ENCODE measurements around the gene PACSIN2. TPM values are rescaled to one million over a fixed set of nuclear protein-coding genes. Genes with fewer than 3 reads are reported as not detected.
A peak's percentile ranks its signal among the peaks of the same experiment; 100 is the strongest.

The PACSIN2 gene
- total and polyA plus RNA-seq, 10 of the 15 experiments (the other 5 are each of a cell fraction or from before 2014, with no cell fraction given): 0.93 to 78.7 (median 46.8) TPM

- 62% methylated on average over 4 of the region's 5 CpGs for WGBS (ENCODE audit: insufficient coverage, insufficient replicate concordance, low lambda C conversion rate, missing lambda C conversion rate)
- ChIA-PET RAD21 (ENCODE audit: unreplicated experiment) (interaction anchor here (1.2 kb wide), 1 partner anchor 240 kb away, joined by 3 read pairs; no protein-coding TSS in a partner anchor), POLR2A (interaction anchor here (0.7 kb wide), 1 partner anchor 134 kb away, joined by 3 read pairs; no protein-coding TSS in a partner anchor), CTCF (interaction anchor here (0.5 to 1.5 kb wide), 12 partner anchors 9 to 226 kb away, joined by 3 to 7 read pairs (median 3); no protein-coding TSS in a partner anchor), SMC1A (ENCODE audit: uncharacterized antibody, unreplicated experiment) (no interaction called here)
- H3K36me3 ChIP-seq (ENCODE audit: control insufficient read depth in 2 of 2, insufficient read depth in 2 of 2, low read length in 1 of 2): no peaks in the 10 kb centered on the region; a peak in 1 of 4 replicates
- no peak for DNase-seq (ENCODE audit: low read depth, low spot score)
- H3K4me3 ChIP-seq: no peak overlapping the region
- no peak overlapping the region for H3K9ac ChIP-seq (ENCODE audit: control insufficient read depth, insufficient read depth, low read length)
- H3K27me3 ChIP-seq (replicated peaks in 1 of 2; ENCODE audit: control insufficient read depth in 2 of 2, insufficient read depth in 2 of 2, low read length in 1 of 2): no peaks in the 10 kb centered on the region
- no peaks in the 10 kb centered on the region for H3K9me3 ChIP-seq (replicated peaks; ENCODE audit: control insufficient read depth, insufficient read depth, low read length)
- FAIRE-seq: no peak
- ATAC-seq: peak; percentile 66
- no peak overlapping the region for H3K27ac ChIP-seq (ENCODE audit: control insufficient read depth, insufficient read depth)
- in situ Hi-C loops (cut with MboI): no loop called here
- intact Hi-C loops (cut with micrococcal nuclease; ENCODE audit: unreplicated experiment): no loop called here
- H3K4me2 ChIP-seq (ENCODE audit: control insufficient read depth, insufficient read depth): no peak overlapping the region
- BruUV-seq (replicated peaks): no TSS peak
- no peaks in the 10 kb centered on the region for H3K79me2 ChIP-seq (ENCODE audit: control insufficient read depth, insufficient read depth, low read length)
- no peaks in the 10 kb centered on the region for H4K20me1 ChIP-seq (ENCODE audit: control insufficient read depth, insufficient read depth)
- H3K4me1 ChIP-seq (ENCODE audit: control insufficient read depth, insufficient read depth, low read length): no peaks in the 10 kb centered on the region
- no peak overlapping the region for H2AFZ ChIP-seq (ENCODE audit: control insufficient read depth, low read depth, low read length)
- TF ChIP-seq CTCF (IDR thresholded peaks at IDR 0.05 in 2 of 3, conservative IDR thresholded peaks at IDR 0.05 in 1 of 3; ENCODE audit: control insufficient read depth in 2 of 3, extremely low read depth in 1 of 3, insufficient read depth in 1 of 3, low read depth in 3 of 3, low read length in 3 of 3): peak; percentile 45 to 73 (median 60)
- TF ChIP-seq IKZF1 (conservative IDR thresholded peaks at IDR 0.05): no peak
- no peak for TF ChIP-seq KLF5 (IDR thresholded peaks at IDR 0.05; ENCODE audit: partially characterized antibody)
- TF ChIP-seq, protein P1, sequence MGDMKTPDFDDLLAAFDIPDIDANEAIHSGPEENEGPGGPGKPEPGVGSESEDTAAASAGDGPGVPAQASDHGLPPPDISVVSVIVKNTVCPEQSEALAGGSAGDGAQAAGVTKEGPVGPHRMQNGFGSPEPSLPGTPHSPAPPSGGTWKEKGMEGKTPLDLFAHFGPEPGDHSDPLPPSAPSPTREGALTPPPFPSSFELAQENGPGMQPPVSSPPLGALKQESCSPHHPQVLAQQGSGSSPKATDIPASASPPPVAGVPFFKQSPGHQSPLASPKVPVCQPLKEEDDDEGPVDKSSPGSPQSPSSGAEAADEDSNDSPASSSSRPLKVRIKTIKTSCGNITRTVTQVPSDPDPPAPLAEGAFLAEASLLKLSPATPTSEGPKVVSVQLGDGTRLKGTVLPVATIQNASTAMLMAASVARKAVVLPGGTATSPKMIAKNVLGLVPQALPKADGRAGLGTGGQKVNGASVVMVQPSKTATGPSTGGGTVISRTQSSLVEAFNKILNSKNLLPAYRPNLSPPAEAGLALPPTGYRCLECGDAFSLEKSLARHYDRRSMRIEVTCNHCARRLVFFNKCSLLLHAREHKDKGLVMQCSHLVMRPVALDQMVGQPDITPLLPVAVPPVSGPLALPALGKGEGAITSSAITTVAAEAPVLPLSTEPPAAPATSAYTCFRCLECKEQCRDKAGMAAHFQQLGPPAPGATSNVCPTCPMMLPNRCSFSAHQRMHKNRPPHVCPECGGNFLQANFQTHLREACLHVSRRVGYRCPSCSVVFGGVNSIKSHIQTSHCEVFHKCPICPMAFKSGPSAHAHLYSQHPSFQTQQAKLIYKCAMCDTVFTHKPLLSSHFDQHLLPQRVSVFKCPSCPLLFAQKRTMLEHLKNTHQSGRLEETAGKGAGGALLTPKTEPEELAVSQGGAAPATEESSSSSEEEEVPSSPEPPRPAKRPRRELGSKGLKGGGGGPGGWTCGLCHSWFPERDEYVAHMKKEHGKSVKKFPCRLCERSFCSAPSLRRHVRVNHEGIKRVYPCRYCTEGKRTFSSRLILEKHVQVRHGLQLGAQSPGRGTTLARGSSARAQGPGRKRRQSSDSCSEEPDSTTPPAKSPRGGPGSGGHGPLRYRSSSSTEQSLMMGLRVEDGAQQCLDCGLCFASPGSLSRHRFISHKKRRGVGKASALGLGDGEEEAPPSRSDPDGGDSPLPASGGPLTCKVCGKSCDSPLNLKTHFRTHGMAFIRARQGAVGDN (IDR thresholded peaks at IDR 0.05): no peak
- no peak for TF ChIP-seq EED (IDR thresholded peaks at IDR 0.05; ENCODE audit: low read depth)
- TF ChIP-seq SMC3 (IDR thresholded peaks at IDR 0.05; ENCODE audit: borderline replicate concordance, low read length): peak; percentile 23; the same call in 1 of the 2 replicates
- TF ChIP-seq HCFC1 (IDR thresholded peaks at IDR 0.05; ENCODE audit: low read length): no peak
- TF ChIP-seq SREBF2 (IDR thresholded peaks at IDR 0.05; ENCODE audit: low read length): no peak
- TF ChIP-seq NKRF (conservative IDR thresholded peaks at IDR 0.05): no peak
- TF ChIP-seq PKNOX1 (IDR thresholded peaks at IDR 0.05): no peak
- TF ChIP-seq ESRRA (IDR thresholded peaks at IDR 0.05; ENCODE audit: low read length): no peak
- TF ChIP-seq, protein P2, sequence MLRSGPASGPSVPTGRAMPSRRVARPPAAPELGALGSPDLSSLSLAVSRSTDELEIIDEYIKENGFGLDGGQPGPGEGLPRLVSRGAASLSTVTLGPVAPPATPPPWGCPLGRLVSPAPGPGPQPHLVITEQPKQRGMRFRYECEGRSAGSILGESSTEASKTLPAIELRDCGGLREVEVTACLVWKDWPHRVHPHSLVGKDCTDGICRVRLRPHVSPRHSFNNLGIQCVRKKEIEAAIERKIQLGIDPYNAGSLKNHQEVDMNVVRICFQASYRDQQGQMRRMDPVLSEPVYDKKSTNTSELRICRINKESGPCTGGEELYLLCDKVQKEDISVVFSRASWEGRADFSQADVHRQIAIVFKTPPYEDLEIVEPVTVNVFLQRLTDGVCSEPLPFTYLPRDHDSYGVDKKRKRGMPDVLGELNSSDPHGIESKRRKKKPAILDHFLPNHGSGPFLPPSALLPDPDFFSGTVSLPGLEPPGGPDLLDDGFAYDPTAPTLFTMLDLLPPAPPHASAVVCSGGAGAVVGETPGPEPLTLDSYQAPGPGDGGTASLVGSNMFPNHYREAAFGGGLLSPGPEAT (IDR thresholded peaks at IDR 0.05; ENCODE audit: low read depth): no peak
- no peak for TF ChIP-seq CBX3 (IDR thresholded peaks at IDR 0.05; ENCODE audit: borderline replicate concordance, low read depth)
Measured at GRCh38 chr22:43060183-43060582, 45.2 kb upstream of the PACSIN2 start.

Measured in GM12878 (cell line).